PC-3 (cell line): Measurements from ENCODE around the gene PSPN.

Experiments
- EZH2 ChIP-seq: fragments of 300-600 bp; sonication (generic); IDR thresholded peaks from one replicate; pipeline ENCODE4 v1.6.1; 2017; ENCODE audit warnings: antibody characterized with exemption, mild to moderate bottlenecking, low read length; ENCODE audit not compliant: unreplicated experiment
- EZH2phosphoT487 ChIP-seq: fragments of 300-600 bp; sonication (generic); IDR thresholded peaks from 2 replicates; pipeline ENCODE4 v1.6.1; 2018; ENCODE audit warnings: mild to moderate bottlenecking, antibody characterized with exemption, low read length, borderline replicate concordance
- TF ChIP-seq, protein P1 (sequence below): fragments of 300-600 bp; sonication (generic); conservative IDR thresholded peaks from 2 replicates; pipeline ENCODE4 v1.5.1; 2017; ENCODE audit warnings: antibody characterized with exemption, low read depth, mild to moderate bottlenecking, low read length

DNA sequence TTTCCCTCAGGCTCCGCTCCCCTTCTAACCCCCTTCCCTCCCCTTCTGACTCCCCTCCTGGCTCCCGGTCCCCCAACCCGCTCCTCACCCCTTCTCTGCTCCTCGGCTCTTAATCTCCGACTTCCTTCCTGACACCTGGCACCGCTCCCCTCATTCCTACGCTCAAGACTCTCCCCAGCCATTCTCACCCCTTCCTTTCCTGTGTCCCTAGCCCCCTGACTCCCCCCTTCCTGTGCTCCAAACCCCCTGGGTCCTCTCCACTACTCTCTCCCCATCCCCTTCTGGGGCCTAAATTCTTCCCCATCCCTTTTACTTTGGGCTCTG lies 13.7 kb downstream of the PSPN start:
- TF ChIP-seq EZH2phosphoT487 = no peak
- TF ChIP-seq, protein P1, sequence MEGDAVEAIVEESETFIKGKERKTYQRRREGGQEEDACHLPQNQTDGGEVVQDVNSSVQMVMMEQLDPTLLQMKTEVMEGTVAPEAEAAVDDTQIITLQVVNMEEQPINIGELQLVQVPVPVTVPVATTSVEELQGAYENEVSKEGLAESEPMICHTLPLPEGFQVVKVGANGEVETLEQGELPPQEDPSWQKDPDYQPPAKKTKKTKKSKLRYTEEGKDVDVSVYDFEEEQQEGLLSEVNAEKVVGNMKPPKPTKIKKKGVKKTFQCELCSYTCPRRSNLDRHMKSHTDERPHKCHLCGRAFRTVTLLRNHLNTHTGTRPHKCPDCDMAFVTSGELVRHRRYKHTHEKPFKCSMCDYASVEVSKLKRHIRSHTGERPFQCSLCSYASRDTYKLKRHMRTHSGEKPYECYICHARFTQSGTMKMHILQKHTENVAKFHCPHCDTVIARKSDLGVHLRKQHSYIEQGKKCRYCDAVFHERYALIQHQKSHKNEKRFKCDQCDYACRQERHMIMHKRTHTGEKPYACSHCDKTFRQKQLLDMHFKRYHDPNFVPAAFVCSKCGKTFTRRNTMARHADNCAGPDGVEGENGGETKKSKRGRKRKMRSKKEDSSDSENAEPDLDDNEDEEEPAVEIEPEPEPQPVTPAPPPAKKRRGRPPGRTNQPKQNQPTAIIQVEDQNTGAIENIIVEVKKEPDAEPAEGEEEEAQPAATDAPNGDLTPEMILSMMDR = no peak
- no peak for TF ChIP-seq EZH2
